Bronchial epithelial cell (primary cell): Measurements from ENCODE around the gene EPHA3. TPM values are rescaled to one million over a fixed set of nuclear protein-coding genes. Genes with fewer than 3 reads are reported as not detected.

Experiments used
- DNase-seq: peaks from one replicate; pipeline ENCODE4 v3.0.0-alpha.2; 2010; ENCODE audit warnings: low read depth
- FAIRE-seq: peaks from 2 replicates; lab custom pipeline; 2011; peaks lifted over from hg19 to GRCh38; lab: Jason Lieb, UNC
- H3K27me3 ChIP-seq: 2 replicates; pipeline ENCODE4 v1.5.1; 2011; ENCODE audit warnings: low read length; ENCODE audit not compliant: control insufficient read depth, insufficient read depth
- H3K36me3 ChIP-seq: 2 replicates; pipeline ENCODE4 v1.5.1; 2011; ENCODE audit warnings: low read length; ENCODE audit not compliant: control insufficient read depth, insufficient read depth
- H3K4me3 ChIP-seq: 2 replicates; pipeline ENCODE4 v1.5.1; 2011; ENCODE audit warnings: mild to moderate bottlenecking, low read depth, low read length, control low read depth
- total RNA-seq: library from RNA; depleted of rRNA; stranded (reverse); fragments of >200 nt; gene quantifications from 2 replicates; pipeline ENCODE4 v1.2.1, GENCODE V29; 2014
- TF ChIP-seq, protein P1 (sequence below): IDR thresholded peaks from 2 replicates; pipeline ENCODE4 v1.5.1; 2011; ENCODE audit warnings: mild to moderate bottlenecking, moderate library complexity, low read length, control low read depth, inconsistent platforms; ENCODE audit not compliant: insufficient read depth, severe bottlenecking

EPHA3 gene
- total RNA-seq, 1 donor from 2014 or later: under 0.01 TPM

- FAIRE-seq (no peak), DNase-seq (peak; percentile 74)
- Histone ChIP-seq H3K36me3 (no peaks in the 10 kb centered on the region), H3K4me3 (no peak overlapping the region), H3K27me3 (no peaks in the 10 kb centered on the region)
- TF ChIP-seq, protein P1, sequence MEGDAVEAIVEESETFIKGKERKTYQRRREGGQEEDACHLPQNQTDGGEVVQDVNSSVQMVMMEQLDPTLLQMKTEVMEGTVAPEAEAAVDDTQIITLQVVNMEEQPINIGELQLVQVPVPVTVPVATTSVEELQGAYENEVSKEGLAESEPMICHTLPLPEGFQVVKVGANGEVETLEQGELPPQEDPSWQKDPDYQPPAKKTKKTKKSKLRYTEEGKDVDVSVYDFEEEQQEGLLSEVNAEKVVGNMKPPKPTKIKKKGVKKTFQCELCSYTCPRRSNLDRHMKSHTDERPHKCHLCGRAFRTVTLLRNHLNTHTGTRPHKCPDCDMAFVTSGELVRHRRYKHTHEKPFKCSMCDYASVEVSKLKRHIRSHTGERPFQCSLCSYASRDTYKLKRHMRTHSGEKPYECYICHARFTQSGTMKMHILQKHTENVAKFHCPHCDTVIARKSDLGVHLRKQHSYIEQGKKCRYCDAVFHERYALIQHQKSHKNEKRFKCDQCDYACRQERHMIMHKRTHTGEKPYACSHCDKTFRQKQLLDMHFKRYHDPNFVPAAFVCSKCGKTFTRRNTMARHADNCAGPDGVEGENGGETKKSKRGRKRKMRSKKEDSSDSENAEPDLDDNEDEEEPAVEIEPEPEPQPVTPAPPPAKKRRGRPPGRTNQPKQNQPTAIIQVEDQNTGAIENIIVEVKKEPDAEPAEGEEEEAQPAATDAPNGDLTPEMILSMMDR: peak; percentile 32
Measured at GRCh38 chr3:89314454-89315098, 207.2 kb downstream of the EPHA3 start.

- TF ChIP-seq, protein P1: no peak
- DNase-seq: no peak
- no peak for FAIRE-seq
- no peaks in the 10 kb centered on the region for H3K36me3 ChIP-seq
- H3K27me3 ChIP-seq: no peaks in the 10 kb centered on the region
- H3K4me3 ChIP-seq: no peak overlapping the region
Measured at GRCh38 chr3:89315750-89316470, 208.5 kb downstream of the EPHA3 start.

GRCh38 chr3:89320186-89320585 is 212.8 kb downstream of the EPHA3 start:
- TF ChIP-seq, protein P1: no peak

DNA sequence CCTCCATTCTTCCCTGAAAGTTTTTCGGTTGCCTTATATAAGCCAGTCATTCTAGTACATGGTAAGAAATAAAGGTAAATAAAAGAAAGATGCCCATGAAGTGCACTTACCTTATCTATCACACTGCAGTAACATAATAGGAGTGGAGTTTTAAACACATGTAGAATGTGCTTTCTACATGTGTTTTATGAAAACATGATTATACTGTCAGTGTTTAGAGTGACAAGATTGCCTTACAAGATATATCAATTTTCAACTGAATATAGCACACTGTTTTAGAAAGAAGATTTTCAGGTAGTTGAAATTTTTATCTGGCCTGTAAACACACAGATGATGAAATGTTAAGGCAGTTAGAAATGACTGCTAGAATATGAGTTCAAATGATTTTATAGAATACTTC is 219.6 kb downstream of the EPHA3 start:
- Histone ChIP-seq H3K27me3 (no peaks in the 10 kb centered on the region), H3K4me3 (no peak overlapping the region), H3K36me3 (no peaks in the 10 kb centered on the region)
- no peak for FAIRE-seq
- TF ChIP-seq, protein P1: no peak
- no peak for DNase-seq

More at GRCh38 chr3:89320186-89320585, 212.8 kb downstream of the EPHA3 start:
- H3K36me3 ChIP-seq: no peaks in the 10 kb centered on the region
- no peaks in the 10 kb centered on the region for H3K27me3 ChIP-seq
- FAIRE-seq (no peak), DNase-seq (no peak)
- H3K4me3 ChIP-seq: no peak overlapping the region

DNA sequence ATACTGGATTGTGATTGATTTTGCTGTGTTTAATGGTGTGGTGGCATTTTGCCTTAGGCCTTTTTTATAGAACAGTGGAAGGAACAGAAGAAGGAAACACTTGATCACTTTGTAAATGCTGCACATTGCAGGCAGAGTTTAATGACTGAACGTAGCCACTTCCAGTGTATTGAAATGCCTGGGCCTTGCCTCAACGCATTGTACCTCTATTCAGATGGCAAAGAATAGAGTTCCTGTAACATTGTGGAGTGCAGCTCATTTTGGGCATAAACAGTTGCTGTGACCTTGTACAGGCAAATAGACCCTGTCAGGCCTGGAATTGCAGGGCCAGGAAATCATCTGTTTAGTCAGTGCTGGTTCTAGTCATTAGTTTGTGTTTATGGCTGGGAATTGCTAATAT is 225.0 kb downstream of the EPHA3 start:
- no peak overlapping the region for H3K4me3 ChIP-seq
- TF ChIP-seq, protein P1: no peak
- FAIRE-seq: no peak

More for the DNA sequence above, 225.0 kb downstream of the EPHA3 start:
- Histone ChIP-seq H3K27me3 (no peaks in the 10 kb centered on the region), H3K36me3 (no peaks in the 10 kb centered on the region)
- DNase-seq: no peak
